Measurements from ENCODE around the gene DTX2. TPM values are rescaled to one million over a fixed set of nuclear protein-coding genes. Genes with fewer than 3 reads are reported as not detected.
"Not testable (repeated sequence)": the region's sequence is repeated elsewhere in the genome, so short reads cannot be mapped to it uniquely, and the experiment has no call there.

Gene DTX2

GRCh38 chr7:76549855-76550248, 88.3 kb downstream of the DTX2 start:
- peak overlapping the region in 1 of 2 experiments; percentile 32 for H3K14ac ChIP-seq (ENCODE audit: low read length in 2 of 2)
- not testable (repeated sequence) for H3K23ac ChIP-seq (ENCODE audit: low read length in 2 of 2)
- WGBS = 0% methylated on average over 14 of the region's 19 CpGs

GRCh38 chr7:76551992-76552391, 90.5 kb downstream of the DTX2 start:
- H3K27ac ChIP-seq (ENCODE audit: low read length, poor library complexity, severe bottlenecking); H2AK5ac ChIP-seq (ENCODE audit: low read length, severe bottlenecking); H3K27me3 ChIP-seq (ENCODE audit: control insufficient read depth in 1 of 2, insufficient read depth in 1 of 2, low read length in 2 of 2); H4K91ac ChIP-seq (ENCODE audit: low read length); H2BK120ac ChIP-seq (ENCODE audit: low read depth, low read length); H3K18ac ChIP-seq (ENCODE audit: low read depth in 1 of 2, low read length in 2 of 2); H3K9me3 ChIP-seq (ENCODE audit: control insufficient read depth, low read length); H2BK12ac ChIP-seq (ENCODE audit: low read length in 2 of 2); H3K79me1 ChIP-seq (replicated peaks; ENCODE audit: low read length, poor library complexity, severe bottlenecking); H4K8ac ChIP-seq (ENCODE audit: low read length); H3K4me1 ChIP-seq (ENCODE audit: control insufficient read depth, insufficient read depth, low read depth, low read length); DNase-seq; H2BK15ac ChIP-seq (ENCODE audit: low read depth, poor library complexity, severe bottlenecking); H3K4me3 ChIP-seq (ENCODE audit: insufficient read depth in 1 of 2, low read depth in 1 of 2, low read length in 2 of 2); H3K4ac ChIP-seq (ENCODE audit: low read depth in 1 of 2, low read length in 2 of 2); H3K4me2 ChIP-seq (ENCODE audit: low read length, poor library complexity, severe bottlenecking); H2AFZ ChIP-seq (ENCODE audit: low read depth, low read length); H3K23ac ChIP-seq (ENCODE audit: low read length in 2 of 2); H3K14ac ChIP-seq (ENCODE audit: low read length in 2 of 2); H2BK5ac ChIP-seq (ENCODE audit: low read depth, low read length, poor library complexity, severe bottlenecking); H3K9ac ChIP-seq (ENCODE audit: low read length): not testable (repeated sequence)
- WGBS = 86% methylated on average over 1 of the region's 6 CpGs
- H3K36me3 ChIP-seq (ENCODE audit: control insufficient read depth in 1 of 2, insufficient read depth in 2 of 2, low read depth in 1 of 2, low read length in 2 of 2) = peaks cover 0 to 14% of the 10 kb centered on the region in 2 experiments

More at GRCh38 chr7:76549855-76550248, 88.3 kb downstream of the DTX2 start:
- not testable (repeated sequence) for H2BK12ac ChIP-seq (ENCODE audit: low read length in 2 of 2); H3K79me1 ChIP-seq (replicated peaks; ENCODE audit: low read length, poor library complexity, severe bottlenecking); H3K4me1 ChIP-seq (ENCODE audit: control insufficient read depth, insufficient read depth, low read depth, low read length); H2BK120ac ChIP-seq (ENCODE audit: low read depth, low read length); H2AK5ac ChIP-seq (ENCODE audit: low read length, severe bottlenecking); H2BK15ac ChIP-seq (ENCODE audit: low read depth, poor library complexity, severe bottlenecking); H2BK5ac ChIP-seq (ENCODE audit: low read depth, low read length, poor library complexity, severe bottlenecking); H3K27me3 ChIP-seq (ENCODE audit: control insufficient read depth in 1 of 2, insufficient read depth in 1 of 2, low read length in 2 of 2); H4K8ac ChIP-seq (ENCODE audit: low read length); H2AFZ ChIP-seq (ENCODE audit: low read depth, low read length); H3K9me3 ChIP-seq (ENCODE audit: control insufficient read depth, low read length); H4K91ac ChIP-seq (ENCODE audit: low read length)
- Histone ChIP-seq H3K18ac (ENCODE audit: low read depth in 1 of 2, low read length in 2 of 2) (peak overlapping the region; percentile 62 to 90), H3K4me2 (ENCODE audit: low read length, poor library complexity, severe bottlenecking) (peak overlapping the region; percentile 75), H3K36me3 (ENCODE audit: control insufficient read depth in 1 of 2, insufficient read depth in 2 of 2, low read depth in 1 of 2, low read length in 2 of 2) (peaks cover 0 to 10% of the 10 kb centered on the region in 2 experiments), H3K4ac (ENCODE audit: low read depth in 1 of 2, low read length in 2 of 2) (peak overlapping the region in 1 of 2 experiments; percentile 95), H3K27ac (ENCODE audit: low read length, poor library complexity, severe bottlenecking) (peak overlapping the region; percentile 26), H3K4me3 (ENCODE audit: insufficient read depth in 1 of 2, low read depth in 1 of 2, low read length in 2 of 2) (peak overlapping the region; percentile 70 to 85), H3K9ac (ENCODE audit: low read length) (peak overlapping the region; percentile 89)
- DNase-seq = peak; percentile 17

Small RNA genes lying within 50 kb of the gene (small RNA-seq; reads per million reads assigned to genes)
- gene RF00019 (ENCODE audit: low read depth) = not detected

Data from mesenchymal stem cell (in vitro differentiated cells and primary cell).